ENCODE data around the gene CTNNA1.
A peak's percentile ranks its signal among the peaks of the same experiment; 100 is the strongest.

CTNNA1 gene

GRCh38 chr5:138849439-138849838 lies 96.2 kb downstream of the CTNNA1 start:
- TF ChIP-seq OSR1 (CRISPR knock-in tag; IDR thresholded peaks at IDR 0.05) (no peak), ISL1 (CRISPR knock-in tag; IDR thresholded peaks at IDR 0.05) (peak; percentile 87)
- peak; percentile 86 for ATAC-seq

- no peak for ATAC-seq
Observed at GRCh38 chr5:138849882-138850281, 96.7 kb downstream of the CTNNA1 start.

GRCh38 chr5:138850865-138851435 lies 97.7 kb downstream of the CTNNA1 start:
- ATAC-seq = no peak
- no peak for TF ChIP-seq RARB (CRISPR knock-in tag; IDR thresholded peaks at IDR 0.05)

More at GRCh38 chr5:138849882-138850281, 96.7 kb downstream of the CTNNA1 start:
- TF ChIP-seq CSDC2 (CRISPR knock-in tag; IDR thresholded peaks at IDR 0.05) (no peak), ZNF8 (CRISPR knock-in tag; IDR thresholded peaks at IDR 0.05) (no peak), CREB5 (CRISPR knock-in tag; IDR thresholded peaks at IDR 0.05; ENCODE audit: low read depth) (no peak), TSHZ2 (CRISPR knock-in tag; IDR thresholded peaks at IDR 0.05) (no peak), ARNTL (CRISPR knock-in tag; IDR thresholded peaks at IDR 0.05; ENCODE audit: borderline replicate concordance, low read depth) (no peak)

- TF ChIP-seq POU6F1 (CRISPR knock-in tag; IDR thresholded peaks at IDR 0.05; ENCODE audit: borderline replicate concordance, low read depth) (no peak), SNAI2 (CRISPR knock-in tag; IDR thresholded peaks at IDR 0.05) (no peak), CSRNP3 (CRISPR knock-in tag; IDR thresholded peaks at IDR 0.05) (no peak), ZC3H10 (CRISPR knock-in tag; IDR thresholded peaks at IDR 0.05) (no peak), ESRRG (CRISPR knock-in tag; IDR thresholded peaks at IDR 0.05) (no peak), ZNF8 (CRISPR knock-in tag; IDR thresholded peaks at IDR 0.05) (no peak), ARNTL (CRISPR knock-in tag; IDR thresholded peaks at IDR 0.05; ENCODE audit: borderline replicate concordance, low read depth) (no peak)
- no peak for ATAC-seq
Observed at GRCh38 chr5:138853132-138853531, 99.9 kb downstream of the CTNNA1 start.

GRCh38 chr5:138867011-138867410 lies 113.8 kb downstream of the CTNNA1 start:
- TF ChIP-seq OSR1 (CRISPR knock-in tag; IDR thresholded peaks at IDR 0.05) (no peak), RARB (CRISPR knock-in tag; IDR thresholded peaks at IDR 0.05) (no peak), ZNF8 (CRISPR knock-in tag; IDR thresholded peaks at IDR 0.05) (no peak), PATZ1 (CRISPR knock-in tag; IDR thresholded peaks at IDR 0.05; ENCODE audit: borderline replicate concordance) (no peak), SNAI2 (CRISPR knock-in tag; IDR thresholded peaks at IDR 0.05) (no peak), ZFP3 (CRISPR knock-in tag; IDR thresholded peaks at IDR 0.05) (no peak)
- no peak for ATAC-seq

All from SK-N-SH treated with all-trans-retinoic acid at 6 μM for 48 hours (cell line).